GM18526 (cell line): ENCODE data around the gene MOV10L1.

Experiments used
- POLR2A ChIP-seq: IDR thresholded peaks from 3 replicates; pipeline ENCODE4 v1.6.1; 2011; ENCODE audit not compliant: insufficient read length; ENCODE audit errors: extremely low read depth

The MOV10L1 gene

DNA sequence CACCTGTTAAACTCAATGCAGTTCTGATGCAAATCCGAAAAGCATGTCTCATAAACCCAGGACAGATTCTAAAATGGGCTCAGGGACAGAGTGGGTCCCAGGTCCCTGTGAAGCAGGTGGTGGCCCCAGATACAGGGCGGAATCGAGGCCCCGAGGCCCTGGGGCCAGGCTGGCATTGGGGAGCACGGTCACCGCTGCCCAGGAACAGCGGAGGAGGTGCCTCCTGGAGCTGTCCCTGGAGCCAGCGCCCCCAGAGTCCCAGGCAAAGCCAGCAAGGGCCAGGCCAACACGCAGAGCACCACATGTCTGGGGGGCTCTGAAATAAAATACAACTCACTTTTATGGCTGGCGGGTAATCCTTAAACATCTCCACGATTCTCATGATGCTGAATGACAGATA is 21.7 kb upstream of the MOV10L1 start:
- no peak for TF ChIP-seq POLR2A

GRCh38 chr22:50070366-50070765 is 19.4 kb upstream of the MOV10L1 start:
- no peak for TF ChIP-seq POLR2A

DNA sequence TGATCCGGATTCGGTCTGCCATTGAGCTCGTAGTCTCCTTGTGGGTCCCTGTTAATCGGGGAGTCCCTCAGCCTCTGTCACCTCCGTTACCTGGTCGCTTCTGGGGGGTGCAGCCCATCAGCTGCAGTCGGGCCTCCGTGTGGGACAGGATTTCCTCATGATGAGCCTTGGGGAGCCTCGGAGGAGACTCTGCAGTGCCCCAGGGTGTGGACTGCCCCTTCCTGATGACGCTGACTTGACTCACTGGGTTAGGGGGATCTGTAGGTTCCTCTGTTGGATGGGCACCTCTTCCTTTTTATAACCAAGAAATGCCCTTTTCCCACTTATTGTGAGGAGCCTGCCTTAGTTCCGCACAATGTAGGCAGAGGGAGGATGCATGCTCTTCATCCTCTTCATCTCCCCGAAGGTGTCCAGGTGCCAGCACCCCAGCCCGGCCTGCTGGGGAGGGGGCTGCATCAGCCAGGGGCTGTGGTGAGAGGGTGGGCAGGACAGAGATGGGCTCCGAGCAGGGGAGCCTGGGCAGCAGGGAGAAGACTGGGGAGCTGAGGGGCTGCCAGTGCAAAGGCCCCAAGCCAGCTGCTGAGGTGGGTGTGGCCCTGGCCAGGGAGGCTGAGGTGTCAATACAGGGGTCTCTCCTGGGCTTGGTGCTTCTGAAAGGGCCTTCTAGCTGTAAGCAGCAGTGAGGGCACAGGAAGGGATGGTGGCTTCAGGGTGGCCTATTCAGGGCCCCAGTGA is 18.2 kb upstream of the MOV10L1 start:
- no peak for TF ChIP-seq POLR2A

DNA sequence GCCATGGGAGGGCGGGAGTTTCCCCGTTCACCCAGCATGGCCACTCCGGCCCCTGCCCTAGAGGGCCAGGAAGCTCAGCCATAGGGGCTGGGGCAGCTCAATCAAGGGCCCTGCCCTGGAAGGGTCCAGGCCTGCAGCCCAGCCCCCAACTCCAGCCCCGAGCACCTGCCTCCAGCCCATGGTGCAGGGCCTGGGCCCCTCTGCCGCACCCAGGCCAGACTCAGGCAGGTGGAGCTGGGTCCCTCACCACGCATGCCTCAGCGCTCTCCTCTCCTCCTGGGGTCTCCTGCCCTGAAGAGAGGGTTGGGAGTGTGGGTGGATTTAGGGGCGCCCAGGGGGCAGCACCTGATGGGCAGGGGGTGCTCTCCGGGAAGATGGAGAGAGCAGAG is 17.6 kb upstream of the MOV10L1 start:
- TF ChIP-seq POLR2A = no peak

- no peak for TF ChIP-seq POLR2A
Measured at GRCh38 chr22:50072714-50073538, 16.9 kb upstream of the MOV10L1 start.

DNA sequence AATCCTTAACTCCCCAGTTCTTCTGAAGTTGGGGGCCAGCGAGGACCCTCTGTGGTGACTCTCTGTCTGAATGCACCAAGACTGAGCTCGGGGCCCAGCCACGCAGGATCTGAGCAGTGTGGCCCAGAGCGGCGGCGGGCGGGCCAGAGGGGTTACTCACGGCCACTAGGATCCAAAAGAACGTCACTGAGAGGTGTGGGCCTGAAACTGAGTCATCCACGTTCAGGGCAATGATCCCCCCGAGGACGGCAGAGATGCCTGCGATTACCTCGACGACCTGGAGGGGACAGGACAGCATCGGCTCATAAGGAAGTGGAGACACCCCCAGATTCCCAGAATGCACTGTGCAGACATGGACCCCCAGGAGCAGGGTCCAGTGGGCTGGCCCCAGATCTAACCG is 15.8 kb upstream of the MOV10L1 start:
- no peak for TF ChIP-seq POLR2A

DNA sequence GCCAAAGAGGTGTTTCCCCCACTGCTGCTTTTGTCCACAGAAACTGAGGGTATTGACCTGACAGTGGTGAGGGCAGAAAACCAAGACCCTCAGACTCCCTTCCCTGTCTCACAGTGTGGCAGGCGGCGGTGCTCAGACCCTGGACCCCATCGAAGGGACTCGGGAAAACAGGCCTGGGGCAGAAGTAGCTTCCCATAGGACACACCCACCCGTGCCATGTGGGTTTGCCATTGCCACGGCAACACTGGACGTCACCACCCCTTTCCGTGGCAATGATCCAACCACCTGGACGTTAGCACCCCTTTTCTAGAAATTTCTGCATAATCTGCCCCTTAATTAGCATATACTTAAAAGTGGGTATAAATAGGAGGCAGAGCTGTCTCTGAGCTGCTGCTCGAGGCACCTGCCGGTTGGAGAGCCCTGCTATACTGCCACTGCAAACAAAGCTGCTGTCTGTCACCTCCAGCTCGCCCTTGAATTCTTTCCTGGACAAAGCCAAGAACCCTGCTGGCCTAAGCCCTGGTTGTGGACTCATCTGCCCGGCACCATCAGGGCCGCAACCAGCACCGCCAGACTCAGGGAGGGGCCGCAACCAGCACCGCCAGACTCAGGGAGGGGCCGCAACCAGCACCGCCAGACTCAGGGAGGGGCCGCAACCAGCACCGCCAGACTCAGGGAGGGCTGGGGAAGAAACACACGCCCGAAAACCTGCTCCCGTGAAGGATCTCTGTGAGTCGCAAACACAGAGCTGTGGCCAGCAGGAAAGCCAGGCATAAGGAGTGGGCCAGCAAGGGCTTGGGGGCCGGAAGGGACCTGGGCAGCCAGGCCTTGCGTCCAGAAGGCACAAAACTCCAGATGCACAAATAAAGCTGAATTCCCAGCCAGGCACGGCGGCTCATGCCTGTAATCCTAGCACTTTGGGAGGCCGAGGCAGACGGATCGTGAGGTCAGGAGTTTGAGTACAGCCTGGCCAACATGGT is 15.0 kb upstream of the MOV10L1 start:
- no peak for TF ChIP-seq POLR2A

DNA sequence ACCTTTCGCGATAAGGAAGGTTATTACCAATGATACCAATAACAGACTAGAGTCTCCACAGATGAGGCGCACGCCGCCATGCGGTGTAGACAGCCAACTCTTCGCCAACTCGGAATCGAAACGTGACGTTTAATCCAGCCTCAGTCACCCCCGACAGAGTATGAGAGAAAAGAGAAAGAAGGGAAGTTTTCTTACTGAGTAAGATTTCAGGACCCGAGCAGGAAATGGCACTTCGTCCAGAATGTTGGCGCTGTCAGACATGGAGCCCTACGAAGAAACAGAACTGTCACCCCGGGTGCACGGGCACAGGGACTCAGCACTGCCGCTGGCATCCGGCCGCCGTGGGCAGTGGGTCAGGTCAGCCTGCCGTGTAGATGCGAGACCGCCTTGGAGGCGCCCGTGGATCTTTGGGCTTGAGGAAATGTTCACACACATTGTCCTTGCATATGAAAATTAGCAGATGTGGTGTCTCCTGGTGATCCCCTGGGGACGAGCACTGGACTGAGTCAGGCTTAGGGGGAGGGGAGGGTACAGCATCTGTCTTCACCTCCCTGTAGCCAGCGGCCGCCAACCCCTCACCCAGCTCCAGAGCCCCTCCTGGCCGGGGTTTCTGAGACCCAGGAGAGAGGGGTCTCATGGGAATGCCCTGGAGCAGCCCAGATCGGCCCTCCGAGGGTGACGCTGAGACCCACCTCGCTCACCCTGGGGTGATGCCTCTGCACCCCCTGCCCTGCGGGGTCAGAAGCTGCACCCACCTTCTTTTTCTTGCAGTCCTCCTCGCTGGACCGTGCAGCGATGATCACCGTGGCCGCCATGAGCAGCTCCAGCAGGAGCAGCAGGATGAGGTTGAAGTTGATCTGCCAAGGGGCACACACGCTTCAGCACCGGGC is 12.9 kb upstream of the MOV10L1 start:
- TF ChIP-seq POLR2A = no peak

- TF ChIP-seq POLR2A = no peak
Measured at GRCh38 chr22:50078246-50078645, 11.6 kb upstream of the MOV10L1 start.

DNA sequence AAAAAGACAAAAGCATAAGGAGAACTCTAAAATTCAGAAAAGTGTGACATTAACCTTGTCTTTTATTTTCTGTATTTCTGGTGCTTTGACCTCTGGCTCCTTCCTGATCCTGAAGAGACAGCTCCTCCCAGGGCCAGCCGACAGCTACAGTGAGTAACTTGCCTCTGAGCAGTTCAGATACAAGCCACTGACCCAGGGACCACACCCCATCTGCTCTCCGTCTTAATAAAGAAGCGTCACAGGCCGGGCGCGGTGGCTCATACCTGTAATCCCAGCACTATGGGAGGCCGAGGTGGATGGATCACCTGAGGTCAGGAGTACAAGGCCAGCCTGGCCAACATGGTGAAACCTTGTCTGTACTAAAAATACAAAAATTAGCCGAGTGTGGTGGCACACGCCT is 11.0 kb upstream of the MOV10L1 start:
- TF ChIP-seq POLR2A = no peak

DNA sequence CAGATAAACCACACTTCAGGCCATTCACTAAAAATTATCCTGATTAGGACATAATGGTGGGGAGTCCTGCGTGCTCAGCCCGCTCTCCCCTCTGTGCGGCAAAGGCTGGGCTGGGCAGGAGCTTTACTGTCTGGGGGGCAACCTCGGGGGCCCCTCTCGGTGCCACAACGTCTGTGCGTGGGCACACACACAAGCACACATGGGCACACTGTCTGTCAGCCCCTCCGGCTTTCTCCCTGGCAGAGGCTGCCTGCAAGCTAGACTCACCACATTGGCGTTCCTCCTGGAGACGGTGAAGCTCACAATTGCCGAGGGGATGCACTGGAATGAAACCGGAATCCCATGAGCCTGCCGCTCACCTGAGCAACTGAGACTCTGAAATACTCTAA is 9.7 kb upstream of the MOV10L1 start:
- TF ChIP-seq POLR2A = no peak

DNA sequence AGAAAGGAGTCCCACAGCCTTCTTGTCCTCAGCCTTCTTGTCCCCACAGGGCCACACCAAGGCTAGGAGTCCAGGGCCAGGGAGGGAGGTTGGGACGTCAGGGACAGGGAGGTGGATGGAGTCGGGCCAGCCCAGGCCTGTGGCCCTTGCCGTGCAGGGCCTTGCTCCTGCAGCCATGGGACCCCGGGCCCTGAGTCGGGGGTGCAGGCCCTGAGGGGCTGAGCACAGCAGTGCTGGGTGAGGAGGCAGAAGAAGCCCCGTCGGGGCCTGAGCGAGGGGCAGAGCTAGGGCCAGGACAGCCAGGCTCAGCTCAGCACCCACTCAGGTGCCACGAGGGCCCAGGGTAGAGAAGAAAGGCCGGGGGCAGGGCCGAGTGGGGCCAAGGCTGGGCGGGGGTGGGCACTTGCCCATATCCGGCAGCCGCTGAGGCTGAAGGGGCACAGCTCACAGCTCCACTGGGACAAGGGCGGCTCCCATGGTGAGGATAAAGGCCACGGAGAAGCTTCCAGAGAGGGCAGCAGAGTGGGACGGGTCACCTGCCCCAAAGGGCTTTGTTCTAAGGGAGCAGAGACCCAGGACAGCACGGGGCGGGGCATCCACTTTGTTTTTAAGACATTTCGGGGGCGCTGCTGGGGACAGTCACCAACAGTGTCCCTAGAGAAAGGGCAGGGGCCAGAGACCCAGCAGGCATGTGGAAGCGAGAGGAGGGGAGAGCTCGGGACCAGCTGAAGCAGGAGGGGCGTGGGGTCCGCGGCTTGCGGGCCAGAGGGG is 8.2 kb upstream of the MOV10L1 start:
- no peak for TF ChIP-seq POLR2A

DNA sequence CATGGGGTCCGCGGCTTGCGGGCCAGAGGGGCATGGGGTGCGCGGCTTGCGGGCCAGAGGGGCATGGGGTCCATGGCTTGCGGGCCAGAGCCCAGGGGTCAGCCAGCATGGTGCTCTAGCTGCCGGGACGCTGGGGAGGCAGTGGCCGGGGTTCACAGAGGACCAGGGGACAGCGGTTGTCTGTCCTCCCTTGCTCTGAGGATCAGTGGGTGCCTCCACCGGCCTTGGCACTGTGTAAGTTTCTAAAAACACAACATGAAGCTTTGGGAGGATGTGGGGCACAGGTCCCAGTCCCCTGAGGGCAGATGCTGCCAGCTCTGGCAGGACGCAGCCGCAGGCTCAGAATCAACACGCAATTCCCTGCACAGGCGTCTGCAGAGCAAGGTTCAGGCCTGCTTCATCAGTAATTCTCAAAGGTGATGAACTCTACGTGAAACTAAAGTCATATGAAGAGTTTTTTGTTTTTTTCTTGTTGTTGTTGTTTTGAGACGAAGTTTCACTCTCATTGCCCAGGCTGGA is 7.5 kb upstream of the MOV10L1 start:
- TF ChIP-seq POLR2A = no peak
